Glutamatergic neuron (in vitro differentiated cells): ENCODE data around the gene HGF. TPM values are rescaled to one million over a fixed set of nuclear protein-coding genes. Genes with fewer than 3 reads are reported as not detected.

ENCODE experiments used
- DNase-seq: peaks from one replicate; pipeline ENCODE4 v3.0.0; 2022
- H3K27ac Mint-ChIP-seq: one replicate; pipeline ENCODE4 v1.8.0; 2020; ENCODE audit warnings: mild to moderate bottlenecking, mixed read lengths, inconsistent platforms; ENCODE audit not compliant: unreplicated experiment
- H3K27me3 Mint-ChIP-seq: one replicate; pipeline ENCODE4 v1.8.0; 2020; ENCODE audit warnings: mild to moderate bottlenecking, moderate library complexity, mixed read lengths, inconsistent platforms; ENCODE audit not compliant: unreplicated experiment
- H3K36me3 Mint-ChIP-seq: one replicate; pipeline ENCODE4 v1.8.0; 2020; ENCODE audit warnings: mild to moderate bottlenecking, mixed read lengths, inconsistent platforms; ENCODE audit not compliant: unreplicated experiment
- H3K4me1 Mint-ChIP-seq: one replicate; pipeline ENCODE4 v1.8.0; 2020; ENCODE audit warnings: mild to moderate bottlenecking, low read depth, mixed read lengths, inconsistent platforms; ENCODE audit not compliant: unreplicated experiment
- H3K4me3 Mint-ChIP-seq: one replicate; pipeline ENCODE4 v1.8.0; 2020; ENCODE audit warnings: mild to moderate bottlenecking, mixed read lengths, inconsistent platforms; ENCODE audit not compliant: unreplicated experiment
- H3K9me3 Mint-ChIP-seq: one replicate; pipeline ENCODE4 v1.8.0; 2020; ENCODE audit warnings: mild to moderate bottlenecking, moderate library complexity, mixed read lengths, inconsistent platforms; ENCODE audit not compliant: unreplicated experiment
- CTCF ChIP-seq: fragments of 200-600 bp; sonication (generic); IDR thresholded peaks from one replicate; pipeline ENCODE4 v1.5.0; 2021; ENCODE audit not compliant: partially characterized antibody, unreplicated experiment
- total RNA-seq: library from RNA; stranded (reverse); fragmentation: NEBNext Ultra II Directional; extraction: Animal tissue kit (Norgen Biotek cat#: 25700); gene quantifications from one replicate; pipeline ENCODE4 v1.2.1, GENCODE V29; 2021; ENCODE audit not compliant: unreplicated experiment

Gene HGF
- total RNA-seq, 1 donor from 2014 or later = not detected

- Mint-ChIP-seq H3K9me3 (peaks cover 2% of the 10 kb centered on the region), H3K4me1 (no peaks in the 10 kb centered on the region), H3K36me3 (peaks cover 28% of the 10 kb centered on the region), H3K27me3 (no peaks in the 10 kb centered on the region), H3K27ac (no peak overlapping the region), H3K4me3 (no peak overlapping the region)
- no peak for TF ChIP-seq CTCF
- no peak for DNase-seq
Observed at GRCh38 chr7:81655271-81655670, 114.6 kb downstream of the HGF start.

GRCh38 chr7:81652225-81652624 lies 117.6 kb downstream of the HGF start:
- H3K27ac Mint-ChIP-seq = no peak overlapping the region
- no peaks in the 10 kb centered on the region for H3K4me1 Mint-ChIP-seq
- DNase-seq = no peak
- peaks cover 2% of the 10 kb centered on the region for H3K9me3 Mint-ChIP-seq
- H3K27me3 Mint-ChIP-seq = no peaks in the 10 kb centered on the region
- peaks cover 24% of the 10 kb centered on the region for H3K36me3 Mint-ChIP-seq
- no peak overlapping the region for H3K4me3 Mint-ChIP-seq
- TF ChIP-seq CTCF = no peak
